Measurements from ENCODE around the gene RBM4B.

GRCh38 chr11:66649903-66650302 lies 27.8 kb downstream of the RBM4B start:
- TF ChIP-seq CTCF (IDR thresholded peaks at IDR 0.05) (no peak), POLR2AphosphoS5 (IDR thresholded peaks at IDR 0.05; ENCODE audit: insufficient read depth in 1 of 2, low read depth in 1 of 2) (no peak), POLR2A (IDR thresholded peaks at IDR 0.05) (no peak)
